ENCODE data around the gene COP1. TPM values are rescaled to one million over a fixed set of nuclear protein-coding genes. Genes with fewer than 3 reads are reported as not detected.

The COP1 gene
- total RNA-seq, 2 donors from 2014 or later, result 52.2 to 70.7 TPM

DNA sequence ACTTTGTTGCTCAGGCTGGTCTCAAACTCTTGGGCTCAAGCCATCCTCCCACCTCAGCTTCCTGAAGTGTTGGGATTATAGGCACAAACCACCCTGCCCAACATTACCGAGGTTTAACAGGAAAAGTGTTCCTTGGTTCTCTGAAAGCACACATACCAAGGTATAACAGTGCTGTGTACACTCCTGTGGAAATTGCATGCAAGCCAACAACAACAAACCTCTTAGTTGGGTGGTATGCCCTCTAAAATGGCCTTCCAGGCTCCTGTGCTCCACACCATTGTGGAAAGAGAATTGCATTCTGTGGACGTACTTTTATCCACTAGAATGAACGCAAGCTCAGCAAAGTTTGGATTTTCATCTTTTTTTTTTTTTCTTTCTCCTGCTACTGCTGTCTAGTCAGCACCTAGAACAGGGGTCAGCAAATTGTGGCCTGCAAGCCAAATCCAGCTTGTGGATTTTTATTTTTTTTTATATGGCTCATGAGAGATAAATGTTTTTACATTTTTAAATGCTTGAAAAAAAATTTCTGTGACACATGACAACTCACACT is 271.4 kb downstream of the COP1 start:
- H3K4me1 ChIP-seq, result no peaks in the 10 kb centered on the region
- H3K9me3 ChIP-seq, result no peaks in the 10 kb centered on the region
- H3K4me3 ChIP-seq, result no peak overlapping the region
- TF ChIP-seq, protein P1, sequence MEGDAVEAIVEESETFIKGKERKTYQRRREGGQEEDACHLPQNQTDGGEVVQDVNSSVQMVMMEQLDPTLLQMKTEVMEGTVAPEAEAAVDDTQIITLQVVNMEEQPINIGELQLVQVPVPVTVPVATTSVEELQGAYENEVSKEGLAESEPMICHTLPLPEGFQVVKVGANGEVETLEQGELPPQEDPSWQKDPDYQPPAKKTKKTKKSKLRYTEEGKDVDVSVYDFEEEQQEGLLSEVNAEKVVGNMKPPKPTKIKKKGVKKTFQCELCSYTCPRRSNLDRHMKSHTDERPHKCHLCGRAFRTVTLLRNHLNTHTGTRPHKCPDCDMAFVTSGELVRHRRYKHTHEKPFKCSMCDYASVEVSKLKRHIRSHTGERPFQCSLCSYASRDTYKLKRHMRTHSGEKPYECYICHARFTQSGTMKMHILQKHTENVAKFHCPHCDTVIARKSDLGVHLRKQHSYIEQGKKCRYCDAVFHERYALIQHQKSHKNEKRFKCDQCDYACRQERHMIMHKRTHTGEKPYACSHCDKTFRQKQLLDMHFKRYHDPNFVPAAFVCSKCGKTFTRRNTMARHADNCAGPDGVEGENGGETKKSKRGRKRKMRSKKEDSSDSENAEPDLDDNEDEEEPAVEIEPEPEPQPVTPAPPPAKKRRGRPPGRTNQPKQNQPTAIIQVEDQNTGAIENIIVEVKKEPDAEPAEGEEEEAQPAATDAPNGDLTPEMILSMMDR (IDR thresholded peaks at IDR 0.05), result no peak
- no peaks in the 10 kb centered on the region for H3K27me3 ChIP-seq
- H3K9ac ChIP-seq (ENCODE audit: low read depth in 2 of 2, low read length in 2 of 2), result no peak overlapping the region
- H3K36me3 ChIP-seq, result no peaks in the 10 kb centered on the region
- no peak overlapping the region for H3K27ac ChIP-seq
- intact Hi-C loops (cut with DNase I), result no loop called here
- no peak for DNase-seq

DNA sequence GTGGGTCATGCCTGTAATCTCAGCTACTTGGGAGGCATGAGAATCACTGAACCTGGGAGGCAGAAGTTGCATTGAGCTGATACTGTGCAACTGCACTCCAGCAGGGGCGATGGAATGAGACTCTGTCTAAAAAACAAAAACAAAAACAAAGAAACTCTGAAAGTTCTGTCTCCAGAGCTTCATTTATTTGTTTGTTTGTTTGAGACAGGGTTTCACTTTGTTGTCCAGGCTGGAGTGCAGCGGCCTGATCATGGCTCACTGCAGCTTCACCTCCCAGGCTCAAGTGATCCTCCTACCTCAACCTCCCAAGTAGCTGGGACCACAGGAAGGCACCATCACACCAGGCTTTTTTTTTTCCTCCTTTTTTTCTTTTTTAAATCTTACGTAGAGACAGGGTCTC is 271.9 kb downstream of the COP1 start:
- Histone ChIP-seq H3K36me3 (no peaks in the 10 kb centered on the region), H3K9ac (ENCODE audit: low read depth in 2 of 2, low read length in 2 of 2) (no peak overlapping the region), H3K4me1 (no peaks in the 10 kb centered on the region), H3K9me3 (no peaks in the 10 kb centered on the region), H3K27me3 (no peaks in the 10 kb centered on the region), H3K27ac (no peak overlapping the region), H3K4me3 (no peak overlapping the region)
- intact Hi-C loops (cut with DNase I), result no loop called here
- DNase-seq, result no peak
- TF ChIP-seq, protein P1 (IDR thresholded peaks at IDR 0.05), result no peak

DNA sequence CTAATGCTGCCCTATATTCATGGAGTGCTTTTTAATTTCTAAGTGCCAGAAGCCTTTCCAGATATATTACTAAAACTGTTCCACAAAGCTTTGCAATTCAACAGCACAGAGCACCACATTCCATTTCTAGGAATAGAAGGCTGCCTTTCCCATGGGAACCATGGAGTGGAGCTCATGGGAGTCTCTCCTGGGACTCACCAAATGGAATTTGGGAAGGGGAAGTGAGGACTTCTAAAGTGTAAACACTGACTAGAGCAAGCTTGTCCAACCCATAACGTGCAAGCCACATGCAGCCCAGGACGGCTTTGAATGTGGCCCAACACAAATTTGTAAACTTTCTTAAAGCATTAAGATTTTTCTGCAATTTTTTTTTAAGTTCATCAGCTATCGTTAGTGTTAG is 273.3 kb downstream of the COP1 start:
- H3K27ac ChIP-seq, result no peak overlapping the region
- no peaks in the 10 kb centered on the region for H3K4me1 ChIP-seq
- no peak overlapping the region for H3K4me3 ChIP-seq
- TF ChIP-seq, protein P1 (IDR thresholded peaks at IDR 0.05), result no peak
- no peaks in the 10 kb centered on the region for H3K27me3 ChIP-seq
- H3K9ac ChIP-seq (ENCODE audit: low read depth in 2 of 2, low read length in 2 of 2), result no peak overlapping the region
- no peaks in the 10 kb centered on the region for H3K9me3 ChIP-seq
- intact Hi-C loops (cut with DNase I), result no loop called here
- DNase-seq, result no peak
- H3K36me3 ChIP-seq, result no peaks in the 10 kb centered on the region

DNA sequence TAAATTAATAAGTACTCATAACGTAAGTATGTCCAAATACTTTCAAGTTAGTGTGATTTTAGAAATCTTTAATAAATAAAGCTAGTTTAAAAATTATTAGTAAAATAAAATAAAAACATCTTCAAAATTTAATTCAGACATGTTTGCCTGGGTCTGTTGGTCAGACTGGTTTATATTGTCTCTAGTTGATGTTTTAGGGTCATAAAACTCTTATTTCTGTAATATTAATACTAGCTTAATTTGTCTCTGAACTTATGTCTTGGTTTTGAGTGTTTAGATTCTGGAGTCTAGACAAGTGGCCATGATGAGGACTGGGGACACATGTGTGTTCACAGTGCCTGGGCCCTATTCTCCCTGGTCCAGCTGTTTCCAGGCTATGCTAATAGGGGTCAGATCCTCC is 279.1 kb downstream of the COP1 start:
- intact Hi-C loops (cut with DNase I), result no loop called here
- TF ChIP-seq, protein P1 (IDR thresholded peaks at IDR 0.05), result no peak
- H3K4me3 ChIP-seq, result no peak overlapping the region

DNA sequence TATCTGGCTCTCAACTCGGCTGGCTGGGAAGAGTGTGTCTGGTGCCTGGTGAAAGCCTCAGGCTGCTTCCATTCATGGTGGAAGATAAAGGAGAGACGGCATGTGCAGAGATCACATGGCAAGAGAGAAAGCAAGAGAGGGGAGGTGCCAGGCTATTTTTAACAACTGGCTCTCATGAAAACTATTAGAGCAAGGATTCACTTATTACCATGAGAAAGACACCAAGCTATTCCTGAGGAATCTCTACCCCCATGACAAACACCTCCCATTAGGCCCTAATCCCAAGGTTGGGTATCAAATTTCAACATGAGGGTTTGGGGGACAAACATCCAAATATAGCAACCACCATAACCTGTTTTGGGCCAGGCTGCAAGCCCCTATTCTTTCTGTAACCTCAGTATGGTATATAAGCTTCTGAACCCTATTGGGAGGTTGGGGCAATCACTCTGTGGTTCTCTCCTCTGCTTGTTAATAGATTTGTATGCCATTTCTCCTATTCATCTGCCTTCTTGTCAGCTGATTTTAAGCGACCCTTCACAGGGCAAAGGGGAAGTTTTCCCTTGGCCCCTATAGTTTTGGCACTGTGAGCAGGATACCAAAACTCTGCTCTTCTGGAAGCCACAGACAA is 284.7 kb downstream of the COP1 start:
- no peak for DNase-seq
- no peaks in the 10 kb centered on the region for H3K36me3 ChIP-seq
- intact Hi-C loops (cut with DNase I), result no loop called here
- no peaks in the 10 kb centered on the region for H3K4me1 ChIP-seq
- TF ChIP-seq, protein P1 (IDR thresholded peaks at IDR 0.05), result no peak
- no peak overlapping the region for H3K9ac ChIP-seq (ENCODE audit: low read depth in 2 of 2, low read length in 2 of 2)
- no peak overlapping the region for H3K27ac ChIP-seq
- no peaks in the 10 kb centered on the region for H3K27me3 ChIP-seq
- no peak overlapping the region for H3K4me3 ChIP-seq
- no peaks in the 10 kb centered on the region for H3K9me3 ChIP-seq

More for the DNA sequence above, 279.1 kb downstream of the COP1 start:
- no peak overlapping the region for H3K27ac ChIP-seq
- no peak overlapping the region for H3K9ac ChIP-seq (ENCODE audit: low read depth in 2 of 2, low read length in 2 of 2)
- no peaks in the 10 kb centered on the region for H3K4me1 ChIP-seq
- H3K27me3 ChIP-seq, result no peaks in the 10 kb centered on the region
- H3K9me3 ChIP-seq, result no peaks in the 10 kb centered on the region
- DNase-seq, result no peak
- no peaks in the 10 kb centered on the region for H3K36me3 ChIP-seq

Measured in colonic mucosa (tissue), 4 donors.